HTERT RPE-1 (cell line): ENCODE measurements around the gene SRD5A1.
"Not testable (repeated sequence)": the region's sequence is repeated elsewhere in the genome, so short reads cannot be mapped to it uniquely, and the experiment has no call there.

Experiments
- in situ Hi-C: fragments of 300-500 bp; cut with MboI; formaldehyde crosslinking; loops from 4 replicates; pipeline ENCODE4 v1.14.3; 2020; ENCODE audit warnings: low sequenced_read_pairs

Gene SRD5A1

GRCh38 chr5:6642655-6643054 is 9.4 kb downstream of the SRD5A1 start:
- in situ Hi-C loops: no loop called here

GRCh38 chr5:6644794-6645241 is 11.6 kb downstream of the SRD5A1 start:
- in situ Hi-C loops: no loop called here

GRCh38 chr5:6645571-6646362 is 12.5 kb downstream of the SRD5A1 start:
- in situ Hi-C loops: not testable (repeated sequence)

GRCh38 chr5:6649186-6649585 is 15.9 kb downstream of the SRD5A1 start:
- in situ Hi-C loops: no loop called here

GRCh38 chr5:6649681-6650080 is 16.4 kb downstream of the SRD5A1 start:
- in situ Hi-C loops: no loop called here

GRCh38 chr5:6652025-6652424 is 18.8 kb downstream of the SRD5A1 start:
- in situ Hi-C loops: no loop called here

GRCh38 chr5:6655432-6655831 is 22.2 kb downstream of the SRD5A1 start:
- in situ Hi-C loops: no loop called here

GRCh38 chr5:6656680-6657079 is 23.4 kb downstream of the SRD5A1 start:
- in situ Hi-C loops: no loop called here

GRCh38 chr5:6659941-6660684 is 26.9 kb downstream of the SRD5A1 start:
- in situ Hi-C loops: no loop called here

- in situ Hi-C loops: no loop called here
Observed at GRCh38 chr5:6660688-6661087, 27.4 kb downstream of the SRD5A1 start.

- in situ Hi-C loops: no loop called here
Observed at GRCh38 chr5:6666762-6667161, 33.5 kb downstream of the SRD5A1 start.

GRCh38 chr5:6667648-6668047 is 34.4 kb downstream of the SRD5A1 start:
- in situ Hi-C loops: no loop called here

- in situ Hi-C loops: not testable (repeated sequence)
Observed at GRCh38 chr5:6668717-6669116, 35.5 kb downstream of the SRD5A1 start.

- in situ Hi-C loops: no loop called here
Observed at GRCh38 chr5:6673031-6673430, 39.8 kb downstream of the SRD5A1 start.

GRCh38 chr5:6673963-6674362 is 40.7 kb downstream of the SRD5A1 start:
- in situ Hi-C loops: no loop called here

- in situ Hi-C loops: no loop called here
Observed at GRCh38 chr5:6674421-6674820, 41.2 kb downstream of the SRD5A1 start.

- in situ Hi-C loops: no loop called here
Observed at GRCh38 chr5:6674886-6675285, 41.6 kb downstream of the SRD5A1 start.

GRCh38 chr5:6675784-6676491 is 42.7 kb downstream of the SRD5A1 start:
- in situ Hi-C loops: no loop called here

GRCh38 chr5:6676702-6677101 is 43.5 kb downstream of the SRD5A1 start:
- in situ Hi-C loops: no loop called here

GRCh38 chr5:6678385-6678784 is 45.1 kb downstream of the SRD5A1 start:
- in situ Hi-C loops: no loop called here

- in situ Hi-C loops: no loop called here
Observed at GRCh38 chr5:6680922-6681321, 47.7 kb downstream of the SRD5A1 start.

- in situ Hi-C loops: no loop called here
Observed at GRCh38 chr5:6681682-6682081, 48.4 kb downstream of the SRD5A1 start.
